T follicular helper cell (primary cell): ENCODE data around the gene GTPBP1.

Source experiments
- DNase-seq: peaks from one replicate; pipeline ENCODE4 v3.0.0-alpha.2; 2020; ENCODE audit warnings: low read depth
- total RNA-seq, 2 experiments: gene quantifications; one replicate each; lab custom pipeline; 2026; lab: John Stamatoyannopoulos, UW

The GTPBP1 gene
- 99.8 to 145 reads per million in 2 experiments for total RNA-seq

GRCh38 chr22:38705235-38706100 lies at the start of gene GTPBP1:
Gene GTPBP1, plus strand, starts transcription at chr22:38705944. Its CDS starts 12 bp downstream, at chr22:38705956.
- peak; percentile 97 for DNase-seq

- peak; percentile 74 for DNase-seq
Observed at GRCh38 chr22:38656256-38657044, 49.3 kb upstream of the GTPBP1 start, which contains the start of the genes CBY1 and FAM227A. Gene CBY1, plus strand, starts transcription at chr22:38656638. Its CDS starts 11,417 bp downstream, at chr22:38668055. Gene FAM227A, minus strand, starts transcription at chr22:38656392. Its CDS starts 6,224 bp downstream, at chr22:38650168.

DNA sequence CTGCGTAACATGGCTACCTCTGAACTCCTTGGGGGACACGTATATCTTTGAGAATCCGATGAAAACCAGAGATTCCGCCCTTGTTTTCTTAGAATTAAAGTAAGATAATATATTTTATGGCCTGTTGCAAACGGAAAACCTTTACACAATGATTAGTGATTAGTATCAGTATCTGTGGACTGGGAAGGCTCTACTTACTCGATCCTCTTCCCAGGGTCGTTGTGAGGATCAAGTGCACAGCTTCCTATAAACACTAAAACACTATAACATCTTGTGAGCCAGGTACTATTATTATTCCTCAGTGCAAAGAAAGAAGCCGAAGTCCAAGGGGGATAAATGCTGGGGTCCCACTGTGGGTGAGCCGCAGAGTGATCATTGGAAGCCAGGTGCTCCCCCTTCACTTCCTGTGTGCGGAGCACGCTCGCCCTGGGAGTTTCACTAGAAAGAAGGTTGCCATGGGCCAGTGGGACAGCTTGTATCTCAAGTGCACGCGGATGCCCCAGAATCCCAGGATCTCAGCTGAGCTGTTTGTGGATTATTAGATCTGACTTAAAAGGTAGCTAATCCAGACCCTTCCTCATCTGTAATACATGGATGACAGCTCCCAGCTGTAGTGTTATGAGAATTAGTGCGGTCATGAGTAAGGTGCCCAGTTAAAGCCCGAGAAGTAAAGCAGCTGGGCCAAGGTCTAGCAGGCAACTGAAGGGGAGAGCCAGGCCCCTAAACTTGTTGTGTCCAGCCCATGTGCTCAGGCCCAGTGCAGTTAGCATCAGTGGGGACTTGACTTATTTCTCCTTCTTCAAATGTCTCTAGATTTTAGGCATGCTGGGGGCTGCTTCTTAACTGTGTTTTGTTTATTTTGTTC lies 48.5 kb upstream of the GTPBP1 start:
- no peak for DNase-seq

DNA sequence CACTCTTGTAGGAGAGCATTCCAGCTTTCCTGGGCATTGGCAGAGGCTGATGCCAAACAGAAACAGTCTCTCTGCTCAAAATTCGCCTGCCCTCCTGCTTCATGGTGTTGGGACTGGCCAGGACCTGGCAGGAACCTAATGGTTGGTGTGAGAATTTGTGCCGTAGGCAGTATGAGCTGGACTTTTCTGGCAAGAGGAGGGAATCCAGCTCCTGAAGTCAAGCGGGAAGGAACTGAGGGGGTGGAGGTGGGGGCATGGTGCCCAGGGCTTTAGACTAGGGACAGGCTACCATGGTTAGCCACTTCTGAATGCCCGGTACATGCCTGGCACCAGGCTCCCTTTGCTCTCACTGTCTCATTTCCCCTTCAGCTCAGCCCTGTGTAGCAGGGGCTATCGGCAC lies 30.9 kb upstream of the GTPBP1 start:
- no peak for DNase-seq

- DNase-seq: no peak
Observed at GRCh38 chr22:38675833-38676232, 29.9 kb upstream of the GTPBP1 start.

DNA sequence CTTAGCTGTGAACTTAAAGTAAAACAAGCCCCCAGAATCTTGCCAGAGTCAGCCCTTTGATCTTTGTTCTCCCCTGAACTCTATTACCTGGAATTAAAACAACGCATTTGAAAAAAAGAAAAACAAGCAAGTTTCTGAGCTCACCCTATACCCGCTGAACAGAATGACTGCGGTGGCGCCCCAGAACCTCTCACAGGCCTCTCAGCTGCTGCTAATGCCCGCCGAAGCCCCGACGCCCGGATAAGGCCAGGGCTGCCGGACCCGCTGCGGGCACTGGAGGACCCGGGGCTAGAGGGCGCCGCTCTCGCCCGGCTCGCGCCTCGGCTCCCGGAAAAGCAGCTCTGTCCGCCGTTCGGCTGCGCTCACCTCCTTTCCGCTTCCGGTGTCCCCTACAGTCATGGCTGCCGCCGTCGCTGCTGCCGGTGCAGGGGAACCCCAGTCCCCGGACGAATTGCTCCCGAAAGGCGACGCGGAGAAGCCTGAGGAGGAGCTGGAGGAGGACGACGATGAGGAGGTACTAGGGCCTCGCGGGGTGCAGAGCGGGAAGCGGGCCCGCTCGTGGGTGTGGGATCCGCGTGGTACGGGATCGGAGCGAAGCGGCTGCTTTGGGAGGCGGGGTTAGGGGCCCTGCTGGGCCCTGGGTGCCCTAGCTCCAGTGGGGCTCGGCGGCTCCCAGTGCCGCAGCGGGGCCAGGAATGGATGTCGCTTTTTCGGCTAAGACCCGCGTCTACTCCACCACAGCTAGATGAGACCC lies 24.0 kb upstream of the GTPBP1 start, which contains the start of gene TOMM22:
TSS of gene TOMM22 (plus strand) at position 376 of the 754 bp plus-strand sequence. CDS start at position 398, 22 bp downstream.
- peak; percentile 71 for DNase-seq

- DNase-seq: no peak
Observed at GRCh38 chr22:38684895-38685294, 20.8 kb upstream of the GTPBP1 start.

- DNase-seq: no peak
Observed at GRCh38 chr22:38685761-38686160, 20.0 kb upstream of the GTPBP1 start.

- DNase-seq: no peak
Observed at GRCh38 chr22:38689651-38690050, 16.1 kb upstream of the GTPBP1 start.

DNA sequence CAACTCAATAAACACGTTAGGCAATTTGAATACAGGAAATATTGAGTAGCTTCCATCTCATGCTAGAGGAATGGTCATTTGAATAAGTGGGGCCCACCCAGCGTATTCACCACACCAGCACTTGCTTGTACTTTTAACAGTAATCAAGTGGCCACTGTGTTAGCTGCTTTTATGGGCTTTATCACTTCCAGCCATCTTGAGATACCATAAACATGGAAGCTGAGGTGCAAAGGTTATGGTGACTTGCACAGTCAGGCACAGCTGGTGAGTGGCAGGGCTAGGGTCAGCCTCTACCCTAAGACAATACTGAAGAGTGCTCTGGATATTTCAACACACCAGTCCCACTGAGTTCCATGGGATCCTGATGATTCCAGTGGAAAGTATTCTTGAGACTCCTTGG lies 11.7 kb upstream of the GTPBP1 start:
- DNase-seq: no peak

DNA sequence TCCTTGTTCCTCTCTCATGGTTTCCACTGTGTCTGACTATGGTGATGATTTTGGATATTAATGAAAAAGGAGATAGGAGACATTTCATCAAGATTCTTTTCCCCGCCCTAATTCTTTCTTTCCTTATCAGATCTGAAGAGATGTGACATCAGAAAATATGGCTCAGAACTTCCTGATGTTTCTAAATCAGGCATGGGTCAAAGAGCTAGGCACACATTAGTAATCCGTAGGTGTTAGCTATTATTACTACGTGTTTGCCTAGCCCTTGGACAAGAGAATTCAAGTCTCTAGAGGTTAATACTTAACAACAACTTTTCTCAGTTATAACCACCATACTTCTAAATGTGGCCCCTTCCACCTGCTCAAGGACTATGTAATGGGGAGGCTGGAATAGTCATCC lies 10.8 kb upstream of the GTPBP1 start:
- DNase-seq: no peak

DNA sequence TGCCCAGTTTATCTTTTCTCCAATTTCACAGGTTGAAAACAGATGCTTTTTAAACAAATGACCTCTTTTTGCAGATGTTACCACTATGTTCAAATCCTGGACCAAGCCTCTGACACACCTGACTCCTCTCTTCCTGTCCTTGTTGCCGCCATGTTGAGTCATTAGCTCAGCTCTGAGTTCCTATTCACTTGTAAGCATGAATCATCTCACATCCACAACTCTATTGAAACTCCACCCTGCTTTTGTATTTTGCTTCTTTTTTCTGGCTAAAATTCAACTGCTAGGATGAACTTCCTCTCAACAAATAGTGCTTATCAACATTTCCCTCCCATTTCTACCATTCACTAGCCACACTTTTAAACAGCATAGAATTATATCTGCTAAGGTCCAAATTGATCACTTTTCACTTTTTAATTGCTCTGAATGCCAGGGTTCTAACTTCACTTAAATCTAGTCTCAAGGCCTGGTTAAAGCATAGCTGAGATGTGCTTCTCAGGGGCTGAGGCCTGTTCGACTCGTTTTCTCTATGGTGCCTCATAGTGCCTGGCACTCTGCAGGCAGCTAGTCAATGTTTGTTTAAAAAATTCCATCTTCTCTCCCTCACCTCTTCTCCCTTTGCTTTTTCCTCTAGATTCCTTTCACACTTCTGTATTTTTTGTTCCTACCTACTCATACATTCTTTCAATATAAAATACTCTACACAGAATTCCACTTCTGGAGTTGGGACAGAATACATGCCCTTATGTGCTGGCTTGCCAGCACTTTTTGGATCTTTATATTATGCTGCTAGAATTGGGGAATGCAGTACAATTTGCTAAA lies 8.9 kb upstream of the GTPBP1 start:
- DNase-seq: no peak

DNA sequence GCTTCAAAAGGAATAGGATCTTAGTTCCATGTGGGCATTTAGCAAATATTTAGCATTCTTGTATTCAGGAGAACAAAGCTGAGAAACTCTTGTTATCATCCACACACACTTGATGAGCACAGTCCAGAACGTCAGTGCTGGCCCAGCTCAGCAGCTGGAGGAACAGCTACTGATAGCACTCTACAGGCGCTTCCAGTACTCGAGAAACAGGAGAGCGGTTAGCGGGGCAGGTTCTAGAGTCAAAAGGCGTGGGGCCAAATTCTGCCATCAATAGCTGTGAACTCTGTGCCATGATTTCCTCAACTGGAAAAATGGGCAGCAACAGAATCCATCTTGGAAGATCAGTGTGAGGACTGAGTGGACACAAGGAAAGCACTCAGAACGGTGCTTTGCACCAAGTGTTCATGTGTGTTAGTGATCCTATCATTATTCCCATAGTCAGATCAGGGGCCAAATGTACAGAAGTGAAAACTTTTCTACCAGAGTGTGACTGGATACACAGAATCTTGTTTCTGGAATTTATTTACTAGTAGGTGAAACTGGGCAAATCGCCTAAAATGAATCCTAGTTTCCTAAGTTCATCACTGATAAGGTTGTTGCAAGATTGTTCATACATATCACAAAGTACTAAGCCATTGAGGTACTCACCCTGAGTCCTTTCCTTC lies 8.2 kb upstream of the GTPBP1 start:
- no peak for DNase-seq

DNA sequence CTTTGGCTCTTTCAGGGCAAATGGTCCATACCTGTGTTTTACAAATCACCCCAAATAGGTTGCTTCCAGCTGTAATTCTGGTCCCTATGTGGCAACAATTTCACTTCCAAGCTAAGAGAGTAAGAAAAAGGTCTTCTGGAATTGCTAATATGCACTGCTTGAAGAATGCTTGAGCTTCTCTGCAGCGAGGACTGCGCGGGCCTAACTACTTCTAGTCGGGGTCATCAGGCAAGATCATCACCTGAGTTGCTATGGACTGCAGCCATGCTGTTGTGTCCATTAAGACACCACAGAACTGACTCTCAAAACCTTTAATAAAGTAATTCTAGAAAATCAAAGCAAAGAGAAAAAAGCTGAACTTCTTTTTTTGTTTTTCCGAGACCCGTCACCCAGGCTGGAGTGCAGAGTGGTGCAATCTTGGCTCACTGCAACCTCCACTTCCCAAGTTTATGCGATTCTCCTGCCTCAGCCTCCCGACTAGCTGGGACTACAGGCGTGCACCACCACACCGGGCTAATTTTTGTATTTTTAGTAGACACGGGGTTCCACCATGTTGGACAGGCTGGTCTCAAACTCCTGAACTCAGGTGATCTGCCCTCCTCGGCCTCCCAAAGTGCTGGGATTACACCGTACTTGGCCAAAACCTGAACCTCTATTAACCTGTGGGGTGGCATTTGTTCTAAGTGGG lies 7.2 kb upstream of the GTPBP1 start:
- DNase-seq: no peak

DNA sequence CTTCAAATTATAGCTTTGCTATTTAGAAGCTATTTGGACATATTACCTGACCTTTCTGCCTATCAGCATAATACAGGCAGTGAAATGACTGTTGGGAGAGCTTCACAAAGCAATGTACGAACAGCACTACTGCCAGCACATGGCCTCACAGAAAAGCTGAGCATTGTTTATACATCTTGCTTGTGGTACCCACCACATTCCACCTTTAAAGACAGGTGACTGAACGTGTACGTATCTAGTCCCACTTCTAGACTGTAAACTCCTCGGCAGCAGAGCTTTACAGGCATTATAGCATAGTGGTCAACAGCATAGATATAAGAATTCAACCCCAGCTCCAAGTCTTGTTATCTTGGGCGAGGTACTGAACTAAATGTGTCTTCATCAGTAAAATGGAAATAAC lies 6.6 kb upstream of the GTPBP1 start:
- DNase-seq: no peak

GRCh38 chr22:38699784-38700183 lies 6.0 kb upstream of the GTPBP1 start:
- DNase-seq: no peak

DNA sequence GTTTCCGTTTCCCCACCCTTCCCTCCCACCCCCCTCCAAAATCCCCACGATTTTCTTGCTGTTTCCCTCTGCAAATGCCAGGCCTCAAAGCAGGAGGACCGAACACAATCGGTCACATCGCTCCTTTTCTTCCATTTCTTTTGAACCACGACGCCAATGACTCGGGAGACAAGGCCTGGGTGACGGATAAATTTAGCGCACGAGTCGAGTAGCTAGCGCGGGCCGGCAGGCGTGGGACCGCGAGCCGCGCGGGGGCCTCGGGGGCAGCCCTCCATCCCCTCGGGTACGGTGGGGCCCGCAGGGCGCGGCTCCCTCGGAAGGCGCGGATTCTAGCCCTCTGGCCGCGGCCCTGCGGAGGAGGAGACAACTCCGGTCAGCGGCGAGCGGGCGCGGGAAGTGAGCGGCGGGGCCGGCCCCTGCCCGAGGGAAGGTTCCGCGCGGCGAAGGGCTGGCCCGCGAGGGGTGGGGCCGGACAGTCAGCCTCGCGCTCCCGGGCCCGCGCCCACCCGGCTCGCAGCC lies 5.4 kb upstream of the GTPBP1 start:
- DNase-seq: no peak

GRCh38 chr22:38700789-38701628 lies 4.7 kb upstream of the GTPBP1 start, which contains the start of gene JOSD1:
Gene JOSD1, minus strand, starts transcription at chr22:38700943. Its CDS starts 956 bp downstream, at chr22:38699987.
- DNase-seq: peak; percentile 99
